ENCODE measurements around the gene DGKZ. TPM values are rescaled to one million over a fixed set of nuclear protein-coding genes. Genes with fewer than 3 reads are reported as not detected.
"Not testable (repeated sequence)": the region's sequence is repeated elsewhere in the genome, so short reads cannot be mapped to it uniquely, and the experiment has no call there.

Gene DGKZ
- polyA plus RNA-seq, 4 donors: 31.1 to 41.5 (median 36.7) TPM

- DNase-seq (ENCODE audit: low read depth in 4 of 4, low spot score in 3 of 4): no peak
These were observed 16.8 kb downstream of the DGKZ start for GRCh38 chr11:46364056-46364455.

- DNase-seq (ENCODE audit: low read depth in 4 of 4, low spot score in 3 of 4): no peak
These were observed 17.5 kb downstream of the DGKZ start for GRCh38 chr11:46364791-46365190.

- DNase-seq (ENCODE audit: low read depth in 4 of 4, low spot score in 3 of 4): no peak
These were observed 19.0 kb downstream of the DGKZ start for GRCh38 chr11:46366260-46366659.

GRCh38 chr11:46366661-46367161 lies 19.4 kb downstream of the DGKZ start:
- no peak for DNase-seq (ENCODE audit: low read depth in 4 of 4, low spot score in 3 of 4)

- DNase-seq (ENCODE audit: low read depth in 4 of 4, low spot score in 3 of 4): no peak
These were observed 20.1 kb downstream of the DGKZ start for GRCh38 chr11:46367244-46367915.

GRCh38 chr11:46367916-46368267 lies 20.6 kb downstream of the DGKZ start:
- DNase-seq (ENCODE audit: low read depth in 4 of 4, low spot score in 3 of 4): no peak

GRCh38 chr11:46369458-46370152 lies 22.3 kb downstream of the DGKZ start:
- no peak for DNase-seq (ENCODE audit: low read depth in 4 of 4, low spot score in 3 of 4)

GRCh38 chr11:46370253-46370652 lies 23.0 kb downstream of the DGKZ start:
- no peak for DNase-seq (ENCODE audit: low read depth in 4 of 4, low spot score in 3 of 4)

- DNase-seq (ENCODE audit: low read depth in 4 of 4, low spot score in 3 of 4): not testable (repeated sequence)
These were observed 24.0 kb downstream of the DGKZ start for GRCh38 chr11:46371262-46371661.

GRCh38 chr11:46372086-46372485 lies 24.8 kb downstream of the DGKZ start:
- no peak for DNase-seq (ENCODE audit: low read depth in 4 of 4, low spot score in 3 of 4)

- not testable (repeated sequence) for DNase-seq (ENCODE audit: low read depth in 4 of 4, low spot score in 3 of 4)
These were observed 25.2 kb downstream of the DGKZ start for GRCh38 chr11:46372501-46372900.

- no peak for DNase-seq (ENCODE audit: low read depth in 4 of 4, low spot score in 3 of 4)
These were observed 26.8 kb downstream of the DGKZ start for GRCh38 chr11:46373787-46374740.

- no peak for DNase-seq (ENCODE audit: low read depth in 4 of 4, low spot score in 3 of 4)
These were observed 27.6 kb downstream of the DGKZ start for GRCh38 chr11:46374815-46375214.

- no peak for DNase-seq (ENCODE audit: low read depth in 4 of 4, low spot score in 3 of 4)
These were observed 28.3 kb downstream of the DGKZ start for GRCh38 chr11:46375392-46376101.

GRCh38 chr11:46376258-46377050 lies 29.2 kb downstream of the DGKZ start:
- DNase-seq (ENCODE audit: low read depth in 4 of 4, low spot score in 3 of 4): no peak

- DNase-seq (ENCODE audit: low read depth in 4 of 4, low spot score in 3 of 4): no peak
These were observed 30.0 kb downstream of the DGKZ start for GRCh38 chr11:46377290-46377689.

- DNase-seq (ENCODE audit: low read depth in 4 of 4, low spot score in 3 of 4): no peak
These were observed 30.6 kb downstream of the DGKZ start for GRCh38 chr11:46377831-46378230.

GRCh38 chr11:46378296-46378695 lies 31.0 kb downstream of the DGKZ start:
- no peak for DNase-seq (ENCODE audit: low read depth in 4 of 4, low spot score in 3 of 4)

- no peak for DNase-seq (ENCODE audit: low read depth in 4 of 4, low spot score in 3 of 4)
These were observed 31.7 kb downstream of the DGKZ start for GRCh38 chr11:46378811-46379481.
